Raji (cell line): ENCODE data around the gene EIF3I.

Source experiments
- POLR2A ChIP-seq: IDR thresholded peaks from 2 replicates; pipeline ENCODE4 v1.6.1; 2011; ENCODE audit warnings: low read depth, low read length, control low read depth; ENCODE audit not compliant: insufficient read depth

EIF3I gene

GRCh38 chr1:32205401-32206370 lies 16.5 kb upstream of the EIF3I start, which contains the start of gene IQCC:
IQCC (plus strand) TSS chr1:32205671; CDS start chr1:32205682, 11 bp downstream.
- TF ChIP-seq POLR2A = peak; percentile 90

GRCh38 chr1:32208469-32208868 lies 13.7 kb upstream of the EIF3I start:
- no peak for TF ChIP-seq POLR2A

- no peak; the same call in 1 of the 2 replicates for TF ChIP-seq POLR2A
Observed at GRCh38 chr1:32208891-32209328, 13.3 kb upstream of the EIF3I start, which contains the start of gene DCDC2B. DCDC2B (plus strand) TSS chr1:32209089; CDS start chr1:32209094, 5 bp downstream.

- no peak for TF ChIP-seq POLR2A
Observed at GRCh38 chr1:32215629-32216480, 6.4 kb upstream of the EIF3I start.

GRCh38 chr1:32216566-32216965 lies 5.6 kb upstream of the EIF3I start:
- no peak for TF ChIP-seq POLR2A

GRCh38 chr1:32219022-32219421 lies 3.2 kb upstream of the EIF3I start:
- no peak for TF ChIP-seq POLR2A

- TF ChIP-seq POLR2A = no peak
Observed at GRCh38 chr1:32220746-32221580, 1.2 kb upstream of the EIF3I start.

- TF ChIP-seq POLR2A = no peak
Observed at GRCh38 chr1:32221581-32221979, 627 bp upstream of the EIF3I start.

GRCh38 chr1:32223683-32224082 lies 1.5 kb downstream of the EIF3I start:
- no peak for TF ChIP-seq POLR2A

GRCh38 chr1:32224285-32224684 lies 2.1 kb downstream of the EIF3I start:
- no peak for TF ChIP-seq POLR2A

GRCh38 chr1:32228771-32229170 lies 6.6 kb downstream of the EIF3I start:
- TF ChIP-seq POLR2A = no peak

GRCh38 chr1:32231843-32232432 lies 9.7 kb downstream of the EIF3I start:
- no peak for TF ChIP-seq POLR2A

GRCh38 chr1:32232558-32233304 lies 10.5 kb downstream of the EIF3I start:
- no peak for TF ChIP-seq POLR2A
